T-helper 9 cell (primary cell): ENCODE measurements around the gene C10orf120.

Source experiments
- DNase-seq: peaks from one replicate; pipeline ENCODE4 v3.0.0-alpha.2; 2020
- total RNA-seq, 2 donors: gene quantifications; one replicate each; lab custom pipeline; 2026; lab: John Stamatoyannopoulos, UW

C10orf120 gene
- total RNA-seq = 0 reads per million in 2 donors

- no peak for DNase-seq
These were observed at the start of gene C10orf120 for GRCh38 chr10:122699796-122700455. C10orf120 (minus strand) TSS chr10:122699846; CDS start chr10:122699790, 56 bp downstream.

GRCh38 chr10:122748496-122748895 lies 48.9 kb upstream of the C10orf120 start:
- no peak for DNase-seq

- DNase-seq = no peak
These were observed 46.8 kb upstream of the C10orf120 start for GRCh38 chr10:122746408-122746807.

- DNase-seq = no peak
These were observed 44.6 kb upstream of the C10orf120 start for GRCh38 chr10:122744257-122744656.

GRCh38 chr10:122740640-122741039 lies 41.0 kb upstream of the C10orf120 start:
- no peak for DNase-seq

GRCh38 chr10:122738031-122738430 lies 38.4 kb upstream of the C10orf120 start:
- DNase-seq = no peak

- no peak for DNase-seq
These were observed 34.5 kb upstream of the C10orf120 start for GRCh38 chr10:122733931-122734665.

- DNase-seq = no peak
These were observed 33.8 kb upstream of the C10orf120 start for GRCh38 chr10:122733443-122733842.

GRCh38 chr10:122730238-122730637 lies 30.6 kb upstream of the C10orf120 start:
- DNase-seq = no peak

GRCh38 chr10:122729126-122729525 lies 29.5 kb upstream of the C10orf120 start:
- no peak for DNase-seq

GRCh38 chr10:122727426-122727825 lies 27.8 kb upstream of the C10orf120 start:
- DNase-seq = no peak

- no peak for DNase-seq
These were observed 26.1 kb upstream of the C10orf120 start for GRCh38 chr10:122725768-122726167.

- no peak for DNase-seq
These were observed 25.4 kb upstream of the C10orf120 start for GRCh38 chr10:122725006-122725405.

GRCh38 chr10:122721111-122721510 lies 21.5 kb upstream of the C10orf120 start:
- no peak for DNase-seq

- no peak for DNase-seq
These were observed 16.4 kb upstream of the C10orf120 start for GRCh38 chr10:122716025-122716424.

GRCh38 chr10:122715576-122715975 lies 15.9 kb upstream of the C10orf120 start:
- DNase-seq = no peak

- no peak for DNase-seq
These were observed 13.6 kb upstream of the C10orf120 start for GRCh38 chr10:122713091-122713885.

- no peak for DNase-seq
These were observed 10.9 kb upstream of the C10orf120 start for GRCh38 chr10:122710576-122710975.

- no peak for DNase-seq
These were observed 10.3 kb upstream of the C10orf120 start for GRCh38 chr10:122709971-122710370.

GRCh38 chr10:122707535-122707934 lies 7.9 kb upstream of the C10orf120 start:
- DNase-seq = no peak

- no peak for DNase-seq
These were observed 7.3 kb upstream of the C10orf120 start for GRCh38 chr10:122706947-122707346.

GRCh38 chr10:122706467-122706866 lies 6.8 kb upstream of the C10orf120 start:
- DNase-seq = no peak
